ENCODE data around the gene SLC4A1AP. TPM values are rescaled to one million over a fixed set of nuclear protein-coding genes. Genes with fewer than 3 reads are reported as not detected.

SLC4A1AP gene
- total and polyA plus RNA-seq, 10 of the 15 experiments (the other 5 are each of a cell fraction or from before 2014, with no cell fraction given), result 6.5 to 30.1 (median 21.5) TPM

DNA sequence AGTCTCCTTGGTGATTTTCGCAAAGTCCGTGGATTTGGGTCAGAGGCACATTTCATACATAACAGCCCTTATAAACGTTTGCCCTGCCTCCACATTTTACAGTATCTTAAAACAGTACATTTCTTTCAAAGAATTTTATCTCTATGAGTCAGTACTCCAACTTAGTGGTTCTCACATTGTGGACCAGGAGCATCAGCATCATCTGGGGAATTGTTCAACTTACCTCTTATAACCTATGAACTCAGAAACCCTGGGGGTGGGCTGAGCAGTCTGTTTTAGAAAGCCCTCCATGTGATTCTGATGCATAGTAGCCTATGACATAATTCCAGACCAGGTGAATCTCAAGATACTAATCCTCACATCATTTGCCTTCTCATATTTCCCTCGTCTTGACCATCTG is 12.6 kb upstream of the SLC4A1AP start (continued):
- TF ChIP-seq, protein P1, sequence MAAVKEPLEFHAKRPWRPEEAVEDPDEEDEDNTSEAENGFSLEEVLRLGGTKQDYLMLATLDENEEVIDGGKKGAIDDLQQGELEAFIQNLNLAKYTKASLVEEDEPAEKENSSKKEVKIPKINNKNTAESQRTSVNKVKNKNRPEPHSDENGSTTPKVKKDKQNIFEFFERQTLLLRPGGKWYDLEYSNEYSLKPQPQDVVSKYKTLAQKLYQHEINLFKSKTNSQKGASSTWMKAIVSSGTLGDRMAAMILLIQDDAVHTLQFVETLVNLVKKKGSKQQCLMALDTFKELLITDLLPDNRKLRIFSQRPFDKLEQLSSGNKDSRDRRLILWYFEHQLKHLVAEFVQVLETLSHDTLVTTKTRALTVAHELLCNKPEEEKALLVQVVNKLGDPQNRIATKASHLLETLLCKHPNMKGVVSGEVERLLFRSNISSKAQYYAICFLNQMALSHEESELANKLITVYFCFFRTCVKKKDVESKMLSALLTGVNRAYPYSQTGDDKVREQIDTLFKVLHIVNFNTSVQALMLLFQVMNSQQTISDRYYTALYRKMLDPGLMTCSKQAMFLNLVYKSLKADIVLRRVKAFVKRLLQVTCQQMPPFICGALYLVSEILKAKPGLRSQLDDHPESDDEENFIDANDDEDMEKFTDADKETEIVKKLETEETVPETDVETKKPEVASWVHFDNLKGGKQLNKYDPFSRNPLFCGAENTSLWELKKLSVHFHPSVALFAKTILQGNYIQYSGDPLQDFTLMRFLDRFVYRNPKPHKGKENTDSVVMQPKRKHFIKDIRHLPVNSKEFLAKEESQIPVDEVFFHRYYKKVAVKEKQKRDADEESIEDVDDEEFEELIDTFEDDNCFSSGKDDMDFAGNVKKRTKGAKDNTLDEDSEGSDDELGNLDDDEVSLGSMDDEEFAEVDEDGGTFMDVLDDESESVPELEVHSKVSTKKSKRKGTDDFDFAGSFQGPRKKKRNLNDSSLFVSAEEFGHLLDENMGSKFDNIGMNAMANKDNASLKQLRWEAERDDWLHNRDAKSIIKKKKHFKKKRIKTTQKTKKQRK (IDR thresholded peaks at IDR 0.05; ENCODE audit: low read depth, low read length), result no peak

DNA sequence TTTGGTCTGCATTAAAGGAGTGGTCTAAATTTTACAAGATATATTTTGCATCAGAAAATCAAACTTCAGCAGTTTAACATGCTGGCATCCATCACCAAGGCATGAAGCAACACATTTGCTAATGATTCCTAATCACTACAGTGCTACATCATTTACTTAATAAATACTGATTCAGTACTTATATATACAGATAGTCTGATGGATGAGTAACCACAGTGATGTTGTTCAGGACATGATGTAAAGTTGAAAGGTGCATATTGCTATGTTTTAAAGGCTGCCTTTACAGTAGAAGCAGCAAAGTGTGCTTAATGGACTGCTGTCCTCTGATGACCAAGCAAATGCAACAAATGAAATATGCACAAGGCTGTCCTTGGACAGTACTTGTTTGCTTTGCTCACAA is 11.3 kb upstream of the SLC4A1AP start:
- Histone ChIP-seq H3K4me2 (ENCODE audit: control insufficient read depth, insufficient read depth) (no peak overlapping the region), H3K27me3 (replicated peaks in 1 of 2; ENCODE audit: control insufficient read depth in 2 of 2, insufficient read depth in 2 of 2, low read length in 1 of 2) (no peaks in the 10 kb centered on the region), H3K4me1 (ENCODE audit: control insufficient read depth, insufficient read depth, low read length) (no peaks in the 10 kb centered on the region), H3K36me3 (ENCODE audit: control insufficient read depth in 2 of 2, insufficient read depth in 2 of 2, low read length in 1 of 2) (peaks cover 2 to 39% of the 10 kb centered on the region in 2 experiments), H4K20me1 (ENCODE audit: control insufficient read depth, insufficient read depth) (no peaks in the 10 kb centered on the region), H3K27ac (ENCODE audit: control insufficient read depth, insufficient read depth) (no peak overlapping the region), H3K9ac (ENCODE audit: control insufficient read depth, insufficient read depth, low read length) (no peak overlapping the region), H3K9me3 (replicated peaks; ENCODE audit: control insufficient read depth, insufficient read depth, low read length) (no peaks in the 10 kb centered on the region), H2AFZ (ENCODE audit: control insufficient read depth, low read depth, low read length) (no peak overlapping the region), H3K4me3 (no peak overlapping the region), H3K79me2 (ENCODE audit: control insufficient read depth, insufficient read depth, low read length) (no peaks in the 10 kb centered on the region)
- POLR2A ChIA-PET, result no interaction called here
- BruUV-seq (replicated peaks), result no TSS peak
- no peak for DNase-seq (ENCODE audit: low read depth, low spot score)
- CTCF ChIA-PET, result interaction anchor here (3.1 kb wide), 1 partner anchor 31 kb away, joined by 16 read pairs; no protein-coding TSS in a partner anchor
- RAD21 ChIA-PET (ENCODE audit: unreplicated experiment), result no interaction called here
- no peak for ATAC-seq
- intact Hi-C loops (cut with micrococcal nuclease; ENCODE audit: unreplicated experiment) (no loop called here), in situ Hi-C loops (cut with MboI) (no loop called here)
- TF ChIP-seq TCF7 (IDR thresholded peaks at IDR 0.05; ENCODE audit: borderline replicate concordance) (no peak), RFX5 (IDR thresholded peaks at IDR 0.05; ENCODE audit: low read depth, low read length) (no peak), TARDBP (IDR thresholded peaks at IDR 0.05; ENCODE audit: borderline replicate concordance) (no peak), ESRRA (IDR thresholded peaks at IDR 0.05; ENCODE audit: low read length) (no peak), TCF3 (IDR thresholded peaks at IDR 0.05; ENCODE audit: borderline replicate concordance, insufficient read depth, low read depth, low read length) (no peak), ZNF384 (IDR thresholded peaks at IDR 0.05; ENCODE audit: borderline replicate concordance, low read depth, low read length) (no peak), ZNF207 (IDR thresholded peaks at IDR 0.05; ENCODE audit: borderline replicate concordance) (no peak)
- TF ChIP-seq, protein P2, sequence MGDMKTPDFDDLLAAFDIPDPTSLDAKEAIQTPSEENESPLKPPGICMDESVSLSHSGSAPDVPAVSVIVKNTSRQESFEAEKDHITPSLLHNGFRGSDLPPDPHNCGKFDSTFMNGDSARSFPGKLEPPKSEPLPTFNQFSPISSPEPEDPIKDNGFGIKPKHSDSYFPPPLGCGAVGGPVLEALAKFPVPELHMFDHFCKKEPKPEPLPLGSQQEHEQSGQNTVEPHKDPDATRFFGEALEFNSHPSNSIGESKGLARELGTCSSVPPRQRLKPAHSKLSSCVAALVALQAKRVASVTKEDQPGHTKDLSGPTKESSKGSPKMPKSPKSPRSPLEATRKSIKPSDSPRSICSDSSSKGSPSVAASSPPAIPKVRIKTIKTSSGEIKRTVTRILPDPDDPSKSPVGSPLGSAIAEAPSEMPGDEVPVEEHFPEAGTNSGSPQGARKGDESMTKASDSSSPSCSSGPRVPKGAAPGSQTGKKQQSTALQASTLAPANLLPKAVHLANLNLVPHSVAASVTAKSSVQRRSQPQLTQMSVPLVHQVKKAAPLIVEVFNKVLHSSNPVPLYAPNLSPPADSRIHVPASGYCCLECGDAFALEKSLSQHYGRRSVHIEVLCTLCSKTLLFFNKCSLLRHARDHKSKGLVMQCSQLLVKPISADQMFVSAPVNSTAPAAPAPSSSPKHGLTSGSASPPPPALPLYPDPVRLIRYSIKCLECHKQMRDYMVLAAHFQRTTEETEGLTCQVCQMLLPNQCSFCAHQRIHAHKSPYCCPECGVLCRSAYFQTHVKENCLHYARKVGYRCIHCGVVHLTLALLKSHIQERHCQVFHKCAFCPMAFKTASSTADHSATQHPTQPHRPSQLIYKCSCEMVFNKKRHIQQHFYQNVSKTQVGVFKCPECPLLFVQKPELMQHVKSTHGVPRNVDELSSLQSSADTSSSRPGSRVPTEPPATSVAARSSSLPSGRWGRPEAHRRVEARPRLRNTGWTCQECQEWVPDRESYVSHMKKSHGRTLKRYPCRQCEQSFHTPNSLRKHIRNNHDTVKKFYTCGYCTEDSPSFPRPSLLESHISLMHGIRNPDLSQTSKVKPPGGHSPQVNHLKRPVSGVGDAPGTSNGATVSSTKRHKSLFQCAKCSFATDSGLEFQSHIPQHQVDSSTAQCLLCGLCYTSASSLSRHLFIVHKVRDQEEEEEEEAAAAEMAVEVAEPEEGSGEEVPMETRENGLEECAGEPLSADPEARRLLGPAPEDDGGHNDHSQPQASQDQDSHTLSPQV (IDR thresholded peaks at IDR 0.05), result no peak
- TF ChIP-seq, protein P3, sequence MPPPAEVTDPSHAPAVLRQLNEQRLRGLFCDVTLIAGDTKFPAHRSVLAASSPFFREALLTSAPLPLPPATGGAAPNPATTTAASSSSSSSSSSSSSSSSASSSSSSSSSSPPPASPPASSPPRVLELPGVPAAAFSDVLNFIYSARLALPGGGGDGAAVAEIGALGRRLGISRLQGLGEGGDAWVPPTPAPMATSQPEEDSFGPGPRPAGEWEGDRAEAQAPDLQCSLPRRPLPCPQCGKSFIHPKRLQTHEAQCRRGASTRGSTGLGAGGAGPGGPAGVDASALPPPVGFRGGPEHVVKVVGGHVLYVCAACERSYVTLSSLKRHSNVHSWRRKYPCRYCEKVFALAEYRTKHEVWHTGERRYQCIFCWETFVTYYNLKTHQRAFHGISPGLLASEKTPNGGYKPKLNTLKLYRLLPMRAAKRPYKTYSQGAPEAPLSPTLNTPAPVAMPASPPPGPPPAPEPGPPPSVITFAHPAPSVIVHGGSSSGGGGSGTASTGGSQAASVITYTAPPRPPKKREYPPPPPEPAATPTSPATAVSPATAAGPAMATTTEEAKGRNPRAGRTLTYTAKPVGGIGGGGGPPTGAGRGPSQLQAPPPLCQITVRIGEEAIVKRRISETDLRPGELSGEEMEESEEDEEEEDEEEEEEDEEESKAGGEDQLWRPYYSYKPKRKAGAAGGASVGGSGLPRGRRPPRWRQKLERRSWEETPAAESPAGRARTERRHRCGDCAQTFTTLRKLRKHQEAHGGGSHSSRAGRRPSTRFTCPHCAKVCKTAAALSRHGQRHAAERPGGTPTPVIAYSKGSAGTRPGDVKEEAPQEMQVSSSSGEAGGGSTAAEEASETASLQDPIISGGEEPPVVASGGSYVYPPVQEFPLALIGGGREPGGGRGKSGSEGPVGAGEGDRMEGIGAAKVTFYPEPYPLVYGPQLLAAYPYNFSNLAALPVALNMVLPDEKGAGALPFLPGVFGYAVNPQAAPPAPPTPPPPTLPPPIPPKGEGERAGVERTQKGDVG (CRISPR knock-in tag; IDR thresholded peaks at IDR 0.05), result no peak
- FAIRE-seq, result no peak
- SMC1A ChIA-PET (ENCODE audit: uncharacterized antibody, unreplicated experiment), result no interaction called here
